Kidney (tissue), 14 donors: Measurements from ENCODE around the gene CD2AP. TPM values are rescaled to one million over a fixed set of nuclear protein-coding genes. Genes with fewer than 3 reads are reported as not detected.
A peak's percentile ranks its signal among the peaks of the same experiment; 100 is the strongest.

Experiments
- DNase-seq, 5 donors: peaks; one replicate each; pipeline ENCODE4 v3.0.0-alpha.2; 2013 to 2020
- FAIRE-seq: peaks from 2 replicates; lab custom pipeline; 2012; peaks lifted over from hg19 to GRCh38; lab: Jason Lieb, UNC
- H3K27ac ChIP-seq, 2 donors: one replicate each; pipeline ENCODE4 v1.7.0; 2013; ENCODE audit warnings: low read depth in 2 of 2, low read length in 2 of 2, inconsistent platforms in 1 of 2
- H3K27me3 ChIP-seq: one replicate; pipeline ENCODE4 v1.7.1; 2013; ENCODE audit warnings: low read length, inconsistent platforms; ENCODE audit not compliant: control insufficient read depth, insufficient read depth
- H3K36me3 ChIP-seq, 3 donors: one replicate each; pipeline versions ENCODE4 v1.7.0 to v1.7.1; 2013; ENCODE audit warnings: low read length in 3 of 3, control low read depth in 1 of 3, inconsistent platforms in 1 of 3; ENCODE audit not compliant: insufficient read depth in 3 of 3, control insufficient read depth in 2 of 3
- H3K4me1 ChIP-seq, 3 donors: one replicate each; pipeline versions ENCODE4 v1.7.0 to v1.7.1; 2013; ENCODE audit warnings: low read length in 3 of 3, inconsistent platforms in 1 of 3, low read depth in 1 of 3; ENCODE audit not compliant: control insufficient read depth in 2 of 3, insufficient read depth in 2 of 3
- H3K4me3 ChIP-seq, 3 donors: one replicate each; pipeline versions ENCODE4 v1.7.0 to v1.8.1; 2013; ENCODE audit warnings: low read length in 3 of 3, control low read depth in 1 of 3, inconsistent platforms in 1 of 3
- H3K9ac ChIP-seq, 3 donors: one replicate each; pipeline versions ENCODE4 v1.7.0 to v1.7.1; 2013; ENCODE audit warnings: low read length in 3 of 3, control low read depth in 1 of 3, inconsistent platforms in 1 of 3
- H3K9me3 ChIP-seq, 3 donors: one replicate each; pipeline versions ENCODE4 v1.7.0 to v1.7.1; 2013; ENCODE audit warnings: low read length in 3 of 3, control low read depth in 1 of 3, inconsistent platforms in 1 of 3; ENCODE audit not compliant: control insufficient read depth in 2 of 3, insufficient read depth in 1 of 3
- CTCF ChIP-seq: IDR thresholded peaks from 3 replicates; pipeline ENCODE4 v1.5.1; 2012; ENCODE audit warnings: mild to moderate bottlenecking, moderate library complexity, borderline replicate concordance; ENCODE audit not compliant: insufficient read depth; ENCODE audit errors: extremely low read depth
- intact Hi-C: fragments of 100-400 bp; cut with DNase I; formaldehyde crosslinking; loops from one replicate; pipeline ENCODE4 v1.11.1; 2022
- polyA plus RNA-seq: library from polyadenylated mRNA; stranded (reverse); fragments of 350-450 nt; fragmentation: Illumina TruSeq; extraction: RNeasy Lipid Tissue Mini Kit (QIAGEN cat#74804); gene quantifications from one replicate; pipeline ENCODE4 v1.2.3, GENCODE V29; 2014; ENCODE audit warnings: low read depth, low replicate concordance; ENCODE audit not compliant: insufficient read depth
- total RNA-seq: library from RNA; stranded (reverse); fragmentation: NEBNext Ultra II Directional; extraction: Animal tissue kit (Norgen Biotek cat#: 25700); gene quantifications from one replicate; pipeline ENCODE4 v1.2.1, GENCODE V29; 2021
- donor health status: control.
- donor health status: control.
- donor health status: control.
- donor health status: control.
- donor health status: control.
- donor health status: DM: yes; HTN: yes; CAD: no.
- donor health status: Normal renal cell carcinoma (clear cell type).

The CD2AP gene
- total and polyA plus RNA-seq, 2 donors from 2014 or later: 19.5 to 87.6 TPM

- no peak overlapping the region for H3K27ac ChIP-seq
- no peak for FAIRE-seq
- H3K27me3 ChIP-seq: no peaks in the 10 kb centered on the region
- H3K9me3 ChIP-seq: peaks cover 0 to 1% (median 0%) of the 10 kb centered on the region in 3 donors
- H3K4me3 ChIP-seq: no peak overlapping the region
- no peaks in the 10 kb centered on the region for H3K36me3 ChIP-seq
- no peaks in the 10 kb centered on the region for H3K4me1 ChIP-seq
- intact Hi-C loops: no loop called here
- DNase-seq: no peak
- TF ChIP-seq CTCF: no peak
- H3K9ac ChIP-seq: no peak overlapping the region
These were observed 3.7 kb upstream of the CD2AP start for GRCh38 chr6:47473791-47474346.

- Histone ChIP-seq H3K36me3 (no peaks in the 10 kb centered on the region), H3K9me3 (peaks cover 0 to 1% (median 0%) of the 10 kb centered on the region in 3 donors), H3K27ac (no peak overlapping the region), H3K27me3 (no peaks in the 10 kb centered on the region), H3K9ac (no peak overlapping the region), H3K4me3 (no peak overlapping the region), H3K4me1 (no peaks in the 10 kb centered on the region)
- FAIRE-seq (no peak), DNase-seq (no peak)
- TF ChIP-seq CTCF: no peak
- intact Hi-C loops: no loop called here
These were observed 2.2 kb upstream of the CD2AP start for GRCh38 chr6:47475319-47475816.

- Histone ChIP-seq H3K27me3 (no peaks in the 10 kb centered on the region), H3K27ac (peak overlapping the region; percentile 93 to 98), H3K36me3 (no peaks in the 10 kb centered on the region), H3K9me3 (no peaks in the 10 kb centered on the region), H3K9ac (peak overlapping the region; percentile 81 to 93 (median 87)), H3K4me1 (peaks cover 0 to 5% (median 0%) of the 10 kb centered on the region in 3 donors), H3K4me3 (peak overlapping the region; percentile 78 to 93 (median 88))
- no peak for TF ChIP-seq CTCF
- FAIRE-seq: no peak
- peak in 3 of 5 donors; percentile 11 to 59 (median 33) for DNase-seq
- intact Hi-C loops: no loop called here
These were observed 650 bp upstream of the CD2AP start for GRCh38 chr6:47476781-47477496.
